Left kidney (tissue), 2 donors: ENCODE data around the gene AMMECR1L. TPM values are rescaled to one million over a fixed set of nuclear protein-coding genes. Genes with fewer than 3 reads are reported as not detected.
"Not testable (repeated sequence)": the region's sequence is repeated elsewhere in the genome, so short reads cannot be mapped to it uniquely, and the experiment has no call there.

Source experiments
- DNase-seq: peaks from one replicate; pipeline ENCODE4 v3.0.0-alpha.2; 2013
- polyA plus RNA-seq: library from polyadenylated mRNA; unstranded; fragments of 120-200 nt; gene quantifications from one replicate; pipeline ENCODE4 v1.2.1, GENCODE V29; 2013; ENCODE audit not compliant: insufficient read length

The AMMECR1L gene
- polyA plus RNA-seq, 1 donor = 28.9 TPM

- DNase-seq = no peak
Observed at GRCh38 chr2:127888772-127889171, 3.0 kb upstream of the AMMECR1L start.

- DNase-seq = peak; percentile 58
Observed at GRCh38 chr2:127887776-127888130, 2.0 kb upstream of the AMMECR1L start.

- DNase-seq = no peak
Observed at GRCh38 chr2:127887082-127887775, 1.5 kb upstream of the AMMECR1L start.

- not testable (repeated sequence) for DNase-seq
Observed at GRCh38 chr2:127886593-127886935, 808 bp upstream of the AMMECR1L start.

GRCh38 chr2:127884861-127885740, 655 bp downstream of the AMMECR1L start:
- not testable (repeated sequence) for DNase-seq

- no peak for DNase-seq
Observed at GRCh38 chr2:127884436-127884835, 1.3 kb downstream of the AMMECR1L start.

- no peak for DNase-seq
Observed at GRCh38 chr2:127879899-127880298, 5.9 kb downstream of the AMMECR1L start.

GRCh38 chr2:127877626-127878025, 8.1 kb downstream of the AMMECR1L start:
- no peak for DNase-seq

GRCh38 chr2:127877136-127877535, 8.6 kb downstream of the AMMECR1L start:
- DNase-seq = no peak

- no peak for DNase-seq
Observed at GRCh38 chr2:127874378-127875269, 11.1 kb downstream of the AMMECR1L start.

GRCh38 chr2:127873707-127874303, 12.0 kb downstream of the AMMECR1L start:
- DNase-seq = no peak

GRCh38 chr2:127872354-127872753, 13.4 kb downstream of the AMMECR1L start:
- DNase-seq = no peak

- DNase-seq = no peak
Observed at GRCh38 chr2:127865926-127866325, 19.8 kb downstream of the AMMECR1L start.

GRCh38 chr2:127864877-127865276, 20.9 kb downstream of the AMMECR1L start:
- DNase-seq = no peak

- DNase-seq = no peak
Observed at GRCh38 chr2:127862228-127862627, 23.5 kb downstream of the AMMECR1L start.

GRCh38 chr2:127860130-127860529, 25.6 kb downstream of the AMMECR1L start:
- no peak for DNase-seq

GRCh38 chr2:127859712-127860085, 26.1 kb downstream of the AMMECR1L start:
- DNase-seq = peak; percentile 71

GRCh38 chr2:127857265-127857808, 28.4 kb downstream of the AMMECR1L start:
- DNase-seq = no peak

- DNase-seq = no peak
Observed at GRCh38 chr2:127853671-127854070, 32.1 kb downstream of the AMMECR1L start.

- no peak for DNase-seq
Observed at GRCh38 chr2:127852388-127852787, 33.4 kb downstream of the AMMECR1L start.

GRCh38 chr2:127847931-127848330, 37.8 kb downstream of the AMMECR1L start:
- no peak for DNase-seq

GRCh38 chr2:127844973-127845372, 40.8 kb downstream of the AMMECR1L start:
- DNase-seq = no peak
